Body of pancreas (tissue), 4 donors: ENCODE results near the gene ASAP2. TPM values are rescaled to one million over a fixed set of nuclear protein-coding genes. Genes with fewer than 3 reads are reported as not detected.

Source experiments
- ATAC-seq: fragments of 150-250 bp; one replicate; pipeline ENCODE4 v1.9.1; 2016
- DNase-seq, 4 donors: peaks; one replicate each; pipeline ENCODE4 v3.0.0-alpha.2; 2019
- H3K27ac ChIP-seq, 4 donors: fragments of 200-600 bp; sonication (generic); 1 replicate in 3 of 4; 2 replicates in 1 of 4; pipeline versions ENCODE4 v1.5.1 to v1.6.1; 2016 to 2019; ENCODE audit warnings: mild to moderate bottlenecking in 1 of 4, mixed read lengths in 1 of 4, moderate library complexity in 1 of 4
- H3K27me3 ChIP-seq, 2 donors: fragments of 200-600 bp; sonication (generic); one replicate each; pipeline ENCODE4 v1.6.0; 2016; ENCODE audit warnings: mild to moderate bottlenecking in 1 of 2
- H3K36me3 ChIP-seq, 2 donors: fragments of 200-600 bp; sonication (generic); replicated peaks in 1 of 2; 2 replicates each; pipeline ENCODE4 v1.5.1; 2016; ENCODE audit warnings: low read depth in 2 of 2; ENCODE audit not compliant: insufficient read depth in 1 of 2
- H3K4me1 ChIP-seq: fragments of 200-600 bp; sonication (generic); one replicate; pipeline ENCODE4 v1.6.0; 2016
- H3K4me3 ChIP-seq, 2 donors: fragments of 200-600 bp; sonication (generic); 1 replicate in 1 of 2; 2 replicates in 1 of 2; pipeline ENCODE4 v1.5.1; 2016 to 2019
- H3K9me3 ChIP-seq, 3 donors: fragments of 200-600 bp; sonication (generic); 1 replicate in 2 of 3; 2 replicates in 1 of 3; pipeline ENCODE4 v1.5.1; 2016
- POLR2A ChIP-seq, 3 donors: fragments of 450-650 bp; IDR thresholded peaks; one replicate each; pipeline ENCODE4 v1.6.1; 2016; ENCODE audit warnings: antibody characterized with exemption in 3 of 3, mild to moderate bottlenecking in 2 of 3
- WGBS, 2 donors: methylation state at CpG; one replicate each; pipeline ENCODE4 v1.1.5; 2017; 5-methylcytosine and 5-hydroxymethylcytosine counted together
- intact Hi-C: fragments of 100-400 bp; cut with DNase I; formaldehyde crosslinking; loops from one replicate; pipeline ENCODE4 v1.15.1; 2023
- total RNA-seq, 2 donors: library from RNA; depleted of rRNA; stranded (reverse); fragments of >200 nt; gene quantifications; one replicate each; pipeline ENCODE4 v1.1.0, GENCODE V29; 2016
- TF ChIP-seq, protein P1 (sequence below), 7 experiments: fragments of 450-650 bp in 4 of 7; fragments of 200-600 bp in 3 of 7; sonication (generic) in 3 of 7; IDR thresholded peaks; one replicate each; pipeline ENCODE4 v1.5.1; 2016 to 2019; ENCODE audit warnings: antibody characterized with exemption in 7 of 7

ASAP2 gene
- total RNA-seq, 2 donors from 2014 or later, result 12.5 to 23.7 TPM

GRCh38 chr2:9341337-9341887 is 134.8 kb downstream of the ASAP2 start:
- DNase-seq, result peak in 3 of 4 donors; percentile 26 to 28 (median 28)
- Histone ChIP-seq H3K27ac (peak overlapping the region; percentile 48 to 68 (median 62)), H3K27me3 (no peaks in the 10 kb centered on the region), H3K9me3 (no peaks in the 10 kb centered on the region), H3K4me1 (peaks cover 18% of the 10 kb centered on the region), H3K4me3 (no peak overlapping the region), H3K36me3 (no peaks in the 10 kb centered on the region)
- intact Hi-C loops, result loop anchor here (10.0 kb wide), 1 partner anchor 197 kb away; no protein-coding TSS in a partner anchor
- 53 to 72% methylated on average over 12 of the region's 12 CpGs for WGBS, 2 donors
- ATAC-seq, result peak; percentile 73
- TF ChIP-seq, protein P1, sequence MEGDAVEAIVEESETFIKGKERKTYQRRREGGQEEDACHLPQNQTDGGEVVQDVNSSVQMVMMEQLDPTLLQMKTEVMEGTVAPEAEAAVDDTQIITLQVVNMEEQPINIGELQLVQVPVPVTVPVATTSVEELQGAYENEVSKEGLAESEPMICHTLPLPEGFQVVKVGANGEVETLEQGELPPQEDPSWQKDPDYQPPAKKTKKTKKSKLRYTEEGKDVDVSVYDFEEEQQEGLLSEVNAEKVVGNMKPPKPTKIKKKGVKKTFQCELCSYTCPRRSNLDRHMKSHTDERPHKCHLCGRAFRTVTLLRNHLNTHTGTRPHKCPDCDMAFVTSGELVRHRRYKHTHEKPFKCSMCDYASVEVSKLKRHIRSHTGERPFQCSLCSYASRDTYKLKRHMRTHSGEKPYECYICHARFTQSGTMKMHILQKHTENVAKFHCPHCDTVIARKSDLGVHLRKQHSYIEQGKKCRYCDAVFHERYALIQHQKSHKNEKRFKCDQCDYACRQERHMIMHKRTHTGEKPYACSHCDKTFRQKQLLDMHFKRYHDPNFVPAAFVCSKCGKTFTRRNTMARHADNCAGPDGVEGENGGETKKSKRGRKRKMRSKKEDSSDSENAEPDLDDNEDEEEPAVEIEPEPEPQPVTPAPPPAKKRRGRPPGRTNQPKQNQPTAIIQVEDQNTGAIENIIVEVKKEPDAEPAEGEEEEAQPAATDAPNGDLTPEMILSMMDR (IDR thresholded peaks at IDR 0.05), result no peak
- TF ChIP-seq POLR2A (IDR thresholded peaks at IDR 0.05), result no peak

DNA sequence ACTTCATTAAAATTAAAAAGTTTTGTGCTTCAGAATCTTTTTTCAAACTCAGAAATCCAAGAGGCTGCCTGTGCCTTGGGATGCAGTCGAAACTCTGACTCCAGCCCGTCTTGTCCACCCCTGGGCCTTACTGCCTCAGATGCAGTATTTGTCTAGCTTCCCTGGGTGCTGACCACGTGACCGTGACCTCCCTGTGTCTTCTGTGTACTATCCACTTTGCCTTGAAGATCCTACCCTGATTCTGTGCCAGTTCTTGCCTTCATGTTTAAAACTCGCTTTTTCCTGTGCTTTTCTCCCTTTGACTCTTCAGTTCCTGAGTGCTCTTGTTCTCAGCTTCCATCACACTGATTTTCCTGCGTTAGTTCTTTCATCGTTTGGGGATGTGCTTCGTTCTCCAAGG is 136.0 kb downstream of the ASAP2 start:
- no peak for DNase-seq
- WGBS, 2 donors, result 92 to 94% methylated on average over 8 of the region's 8 CpGs
- TF ChIP-seq, protein P1 (IDR thresholded peaks at IDR 0.05), result no peak
- TF ChIP-seq POLR2A (IDR thresholded peaks at IDR 0.05), result no peak
- H3K9me3 ChIP-seq, result no peaks in the 10 kb centered on the region
- intact Hi-C loops, result loop anchor here (10.0 kb wide), 1 partner anchor 198 kb away; no protein-coding TSS in a partner anchor
- no peak for ATAC-seq
- H3K36me3 ChIP-seq, result no peaks in the 10 kb centered on the region
- H3K4me1 ChIP-seq, result peaks cover 27% of the 10 kb centered on the region
- H3K27me3 ChIP-seq, result no peaks in the 10 kb centered on the region
- no peak overlapping the region for H3K4me3 ChIP-seq
- no peak overlapping the region for H3K27ac ChIP-seq

DNA sequence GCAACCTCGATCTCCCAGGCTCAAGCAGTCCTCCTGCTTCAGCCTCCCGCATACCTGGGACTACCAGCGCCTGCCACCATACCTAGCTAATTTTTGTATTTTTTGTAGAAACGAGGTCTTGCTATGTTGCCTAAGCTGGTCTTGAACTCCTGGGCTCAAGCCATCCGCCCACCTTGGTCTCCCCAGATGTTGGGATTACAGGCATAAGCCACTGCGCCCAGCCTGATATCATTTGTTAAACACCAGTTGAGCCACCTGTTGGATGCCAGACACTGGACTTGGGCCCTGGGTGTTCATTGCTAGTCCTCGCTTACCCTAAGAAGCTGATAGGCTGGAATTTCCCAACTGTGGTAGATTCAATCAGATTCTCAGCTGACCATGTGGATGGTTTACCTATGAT is 136.9 kb downstream of the ASAP2 start:
- ATAC-seq (no peak), DNase-seq (no peak)
- no peak overlapping the region for H3K4me3 ChIP-seq
- intact Hi-C loops, result loop anchor here (10.0 kb wide), 1 partner anchor 199 kb away; no protein-coding TSS in a partner anchor
- TF ChIP-seq, protein P1 (IDR thresholded peaks at IDR 0.05), result no peak
- TF ChIP-seq POLR2A (IDR thresholded peaks at IDR 0.05), result no peak
- H3K27me3 ChIP-seq, result no peaks in the 10 kb centered on the region
- peaks cover 32% of the 10 kb centered on the region for H3K4me1 ChIP-seq
- 91 to 96% methylated on average over 7 of the region's 7 CpGs for whole genome bisulfite sequencing, 2 donors
- no peak overlapping the region for H3K27ac ChIP-seq
- no peaks in the 10 kb centered on the region for H3K36me3 ChIP-seq
- no peaks in the 10 kb centered on the region for H3K9me3 ChIP-seq

DNA sequence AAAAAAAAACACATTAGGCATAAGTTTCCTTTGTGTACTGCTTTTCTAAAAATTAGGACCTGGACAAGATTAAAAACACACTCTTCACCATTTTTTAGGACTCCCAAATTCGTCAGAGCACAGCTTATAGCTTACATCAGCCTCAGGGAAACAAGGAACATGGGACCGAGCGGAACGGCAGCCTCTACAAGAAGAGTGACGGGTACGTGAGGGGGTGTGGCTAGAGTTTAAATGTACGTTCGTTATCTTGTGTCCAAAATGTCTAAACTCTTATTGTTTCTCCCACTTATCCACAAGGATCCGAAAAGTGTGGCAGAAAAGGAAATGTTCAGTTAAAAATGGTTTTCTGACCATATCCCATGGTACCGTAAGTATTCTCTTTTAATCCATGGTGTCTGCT is 137.8 kb downstream of the ASAP2 start:
- no peak for DNase-seq
- Histone ChIP-seq H3K9me3 (no peaks in the 10 kb centered on the region), H3K36me3 (no peaks in the 10 kb centered on the region), H3K27me3 (no peaks in the 10 kb centered on the region), H3K4me1 (peaks cover 32% of the 10 kb centered on the region), H3K4me3 (no peak overlapping the region), H3K27ac (no peak overlapping the region)
- intact Hi-C loops, result loop anchor here (10.0 kb wide), 1 partner anchor 200 kb away; no protein-coding TSS in a partner anchor
- TF ChIP-seq POLR2A (IDR thresholded peaks at IDR 0.05), result no peak
- WGBS, 2 donors, result 93 to 95% methylated on average over 10 of the region's 10 CpGs
- ATAC-seq, result no peak

DNA sequence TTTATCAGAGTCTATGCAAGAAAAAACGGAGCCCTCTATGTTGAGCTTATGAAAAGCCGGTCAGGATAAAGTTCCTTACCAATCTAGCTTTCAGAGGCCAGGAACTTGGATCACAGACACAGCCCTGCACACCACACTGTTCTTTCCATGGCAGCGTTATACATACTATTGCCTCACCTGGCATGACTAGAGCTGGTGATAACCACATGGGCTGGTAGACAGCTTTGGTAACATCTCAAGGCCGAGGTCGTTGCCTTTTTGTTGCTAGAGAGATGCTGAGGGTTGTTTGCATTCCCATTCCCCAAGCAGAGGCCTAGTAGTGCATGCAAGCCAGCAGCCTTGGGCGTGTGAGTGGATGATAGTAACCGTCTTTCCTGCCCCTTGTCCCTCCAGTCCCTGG is 138.7 kb downstream of the ASAP2 start:
- ATAC-seq, result no peak
- H3K27me3 ChIP-seq, result no peaks in the 10 kb centered on the region
- 88% methylated on average over 7 of the region's 7 CpGs for WGBS, 2 donors
- no peak for DNase-seq
- H3K4me3 ChIP-seq, result no peak overlapping the region
- no peaks in the 10 kb centered on the region for H3K9me3 ChIP-seq
- intact Hi-C loops, result loop anchor here (10.0 kb wide), 1 partner anchor 201 kb away; no protein-coding TSS in a partner anchor
- TF ChIP-seq, protein P1 (IDR thresholded peaks at IDR 0.05), result no peak
- no peak for TF ChIP-seq POLR2A (IDR thresholded peaks at IDR 0.05)
- H3K27ac ChIP-seq, result no peak overlapping the region
- peaks cover 29% of the 10 kb centered on the region for H3K4me1 ChIP-seq
- no peaks in the 10 kb centered on the region for H3K36me3 ChIP-seq
